Thyroid gland (tissue), 4 donors: ENCODE results near the gene SHTN1. TPM values are rescaled to one million over a fixed set of nuclear protein-coding genes. Genes with fewer than 3 reads are reported as not detected.

Experiments used
- DNase-seq, 2 donors: peaks; one replicate each; pipeline ENCODE4 v3.0.0-alpha.2; 2019
- H3K27ac ChIP-seq, 3 donors: fragments of 200-600 bp; sonication (generic); 1 replicate in 2 of 3; 2 replicates in 1 of 3; pipeline ENCODE4 v1.5.1; 2016 to 2019; ENCODE audit warnings: mild to moderate bottlenecking in 1 of 3, moderate library complexity in 1 of 3
- H3K27me3 ChIP-seq: fragments of 200-600 bp; sonication (generic); one replicate; pipeline ENCODE4 v1.5.1; 2019
- H3K36me3 ChIP-seq, 2 donors: fragments of 200-600 bp; sonication (generic); one replicate each; pipeline ENCODE4 v1.5.1; 2016 to 2019
- H3K4me1 ChIP-seq, 2 donors: fragments of 200-600 bp; sonication (generic); one replicate each; pipeline ENCODE4 v1.5.1; 2017 to 2019
- H3K4me3 ChIP-seq, 3 donors: fragments of 200-600 bp; sonication (generic); replicated peaks in 1 of 3; 1 replicate in 2 of 3; 2 replicates in 1 of 3; pipeline ENCODE4 v1.5.1; 2016; ENCODE audit warnings: mild to moderate bottlenecking in 1 of 3
- H3K9me3 ChIP-seq: fragments of 200-600 bp; sonication (generic); one replicate; pipeline ENCODE4 v1.5.1; 2017
- CTCF ChIP-seq, 6 experiments: fragments of 200-600 bp in 3 of 6; fragments of 450-650 bp in 3 of 6; sonication (generic) in 3 of 6; IDR thresholded peaks; one replicate each; pipeline ENCODE4 v1.5.1; 2016 to 2019; ENCODE audit warnings: antibody characterized with exemption in 6 of 6, mild to moderate bottlenecking in 2 of 6, inconsistent platforms in 1 of 6, moderate library complexity in 1 of 6
- POLR2A ChIP-seq, 2 donors: fragments of 450-650 bp; IDR thresholded peaks; one replicate each; pipeline ENCODE4 v1.6.1; 2017; ENCODE audit warnings: antibody characterized with exemption in 2 of 2, mild to moderate bottlenecking in 2 of 2, moderate library complexity in 1 of 2
- WGBS, 2 donors: methylation state at CpG; one replicate each; pipeline ENCODE4 v1.1.5; 2017; 5-methylcytosine and 5-hydroxymethylcytosine counted together
- intact Hi-C: fragments of 100-400 bp; cut with DNase I; formaldehyde crosslinking; loops from one replicate; pipeline ENCODE4 v1.15.1; 2023
- total RNA-seq, 4 donors: library from RNA; depleted of rRNA; stranded (reverse); fragments of >200 nt; gene quantifications; one replicate each; pipeline ENCODE4 v1.2.3, GENCODE V29; 2016

SHTN1 gene
- total RNA-seq, 4 donors from 2014 or later = 31.6 to 103 (median 37.7) TPM

- TF ChIP-seq CTCF (IDR thresholded peaks at IDR 0.05) (no peak), POLR2A (IDR thresholded peaks at IDR 0.05) (no peak)
- Histone ChIP-seq H3K36me3 (peaks cover 0 to 9% of the 10 kb centered on the region in 2 donors), H3K9me3 (no peaks in the 10 kb centered on the region), H3K4me3 (no peak overlapping the region), H3K4me1 (no peaks in the 10 kb centered on the region), H3K27ac (no peak overlapping the region), H3K27me3 (no peaks in the 10 kb centered on the region)
- WGBS, 2 donors = 97% methylated on average over 3 of the region's 3 CpGs
- DNase-seq = no peak
- intact Hi-C loops = no loop called here
These were observed 99.2 kb downstream of the SHTN1 start for GRCh38 chr10:116905845-116906210.

GRCh38 chr10:116899626-116900025, 105.4 kb downstream of the SHTN1 start:
- 90 to 91% methylated on average over 4 of the region's 4 CpGs for WGBS, 2 donors
- H3K4me1 ChIP-seq = no peaks in the 10 kb centered on the region
- TF ChIP-seq CTCF (IDR thresholded peaks at IDR 0.05) (no peak), POLR2A (IDR thresholded peaks at IDR 0.05) (no peak)
- intact Hi-C loops = no loop called here
- no peaks in the 10 kb centered on the region for H3K9me3 ChIP-seq
- H3K36me3 ChIP-seq = peaks cover 0 to 3% of the 10 kb centered on the region in 2 donors
- H3K4me3 ChIP-seq = no peak overlapping the region
- no peaks in the 10 kb centered on the region for H3K27me3 ChIP-seq
- DNase-seq = no peak
- no peak overlapping the region for H3K27ac ChIP-seq

GRCh38 chr10:116893686-116894037, 111.3 kb downstream of the SHTN1 start:
- TF ChIP-seq CTCF (IDR thresholded peaks at IDR 0.05) (no peak), POLR2A (IDR thresholded peaks at IDR 0.05) (no peak)
- Histone ChIP-seq H3K27ac (no peak overlapping the region), H3K4me3 (no peak overlapping the region), H3K9me3 (no peaks in the 10 kb centered on the region), H3K4me1 (no peaks in the 10 kb centered on the region), H3K27me3 (no peaks in the 10 kb centered on the region), H3K36me3 (no peaks in the 10 kb centered on the region)
- intact Hi-C loops = no loop called here
- DNase-seq = no peak

- intact Hi-C loops = no loop called here
These were observed 111.9 kb downstream of the SHTN1 start for GRCh38 chr10:116892907-116893685.

More at GRCh38 chr10:116892907-116893685, 111.9 kb downstream of the SHTN1 start:
- H3K4me1 ChIP-seq = no peaks in the 10 kb centered on the region
- WGBS, 2 donors = 66 to 67% methylated on average over 11 of the region's 11 CpGs
- no peaks in the 10 kb centered on the region for H3K36me3 ChIP-seq
- H3K27me3 ChIP-seq = no peaks in the 10 kb centered on the region
- H3K27ac ChIP-seq = no peak overlapping the region
- no peaks in the 10 kb centered on the region for H3K9me3 ChIP-seq
- no peak overlapping the region for H3K4me3 ChIP-seq
- no peak for TF ChIP-seq POLR2A (IDR thresholded peaks at IDR 0.05)
- TF ChIP-seq CTCF (IDR thresholded peaks at IDR 0.05) = no peak
- DNase-seq = no peak
